Measurements from ENCODE around the gene RCBTB2.

- TF ChIP-seq SIN3A (IDR thresholded peaks at IDR 0.05; ENCODE audit: borderline replicate concordance, insufficient read depth, low read length) = no peak
- TF ChIP-seq TAF1 (IDR thresholded peaks at IDR 0.05; ENCODE audit: borderline replicate concordance, insufficient read depth, low read length) = no peak
- TF ChIP-seq REST (IDR thresholded peaks at IDR 0.05; ENCODE audit: insufficient read depth in 1 of 2, low read depth in 2 of 2, low read length in 2 of 2) = no peak
Observed at GRCh38 chr13:48530833-48531232, 2.0 kb downstream of the RCBTB2 start.
